NT2/D1 (cell line): ENCODE measurements around the gene SRMS.

ENCODE experiments used
- DNase-seq: peaks from one replicate; pipeline ENCODE4 v3.0.0-alpha.2; 2011; ENCODE audit warnings: low read depth, low spot score
- H3K27me3 ChIP-seq: 2 replicates; pipeline ENCODE4 v1.6.0; 2011; ENCODE audit warnings: mild to moderate bottlenecking; ENCODE audit not compliant: insufficient read length, insufficient read depth
- H3K36me3 ChIP-seq: 2 replicates; pipeline ENCODE4 v1.6.1; 2011; ENCODE audit warnings: mild to moderate bottlenecking, low read length, mixed read lengths; ENCODE audit not compliant: insufficient read depth, insufficient read length
- H3K4me1 ChIP-seq: 2 replicates; pipeline ENCODE4 v1.5.1; 2011; ENCODE audit not compliant: insufficient read depth, insufficient read length
- H3K4me3 ChIP-seq: 2 replicates; pipeline ENCODE4 v1.5.1; 2011; ENCODE audit warnings: low read depth; ENCODE audit not compliant: insufficient read length
- H3K9ac ChIP-seq: 2 replicates; pipeline ENCODE4 v1.6.0; 2011; ENCODE audit warnings: low read depth; ENCODE audit not compliant: insufficient read length
- H3K9me3 ChIP-seq: 2 replicates; pipeline ENCODE4 v1.5.1; 2011; ENCODE audit warnings: mild to moderate bottlenecking, low read length; ENCODE audit not compliant: insufficient read depth
- SUZ12 ChIP-seq: IDR thresholded peaks from 2 replicates; pipeline ENCODE4 v1.6.1; 2011; ENCODE audit not compliant: insufficient read length, insufficient read depth; ENCODE audit errors: extremely low read depth
- YY1 ChIP-seq: IDR thresholded peaks from 2 replicates; pipeline ENCODE4 v1.6.1; 2011; ENCODE audit not compliant: insufficient read length, insufficient read depth
- ZNF274 ChIP-seq: IDR thresholded peaks from 2 replicates; pipeline ENCODE4 v1.6.1; 2011; ENCODE audit warnings: mild to moderate bottlenecking, low read depth, low read length

Gene SRMS

DNA sequence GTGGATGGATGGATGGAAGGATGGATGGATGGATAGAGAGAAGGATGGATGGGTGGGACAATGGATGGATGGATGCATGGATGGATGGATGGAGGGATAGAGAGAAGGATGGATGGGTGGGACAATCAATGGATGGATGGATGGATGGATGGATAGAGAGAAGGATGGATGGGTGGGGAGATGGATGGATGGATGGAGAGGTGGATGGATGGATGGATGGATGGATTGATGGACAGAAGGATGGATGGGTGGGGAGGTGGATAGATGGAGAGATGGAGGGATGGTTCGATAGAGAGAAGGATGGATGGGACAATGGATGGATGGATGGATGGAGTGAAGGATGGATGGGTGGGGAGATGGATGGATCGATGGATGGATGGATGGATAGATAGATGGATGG is 55.0 kb downstream of the SRMS start:
- no peak for DNase-seq
- no peak for TF ChIP-seq YY1
- no peak for TF ChIP-seq SUZ12
- TF ChIP-seq ZNF274: no peak
- no peaks in the 10 kb centered on the region for H3K9me3 ChIP-seq
- peaks cover 20% of the 10 kb centered on the region for H3K4me1 ChIP-seq
- H3K27me3 ChIP-seq: peaks cover 2% of the 10 kb centered on the region
- H3K9ac ChIP-seq: no peak overlapping the region
- peaks cover 82% of the 10 kb centered on the region for H3K36me3 ChIP-seq
- no peak overlapping the region for H3K4me3 ChIP-seq

DNA sequence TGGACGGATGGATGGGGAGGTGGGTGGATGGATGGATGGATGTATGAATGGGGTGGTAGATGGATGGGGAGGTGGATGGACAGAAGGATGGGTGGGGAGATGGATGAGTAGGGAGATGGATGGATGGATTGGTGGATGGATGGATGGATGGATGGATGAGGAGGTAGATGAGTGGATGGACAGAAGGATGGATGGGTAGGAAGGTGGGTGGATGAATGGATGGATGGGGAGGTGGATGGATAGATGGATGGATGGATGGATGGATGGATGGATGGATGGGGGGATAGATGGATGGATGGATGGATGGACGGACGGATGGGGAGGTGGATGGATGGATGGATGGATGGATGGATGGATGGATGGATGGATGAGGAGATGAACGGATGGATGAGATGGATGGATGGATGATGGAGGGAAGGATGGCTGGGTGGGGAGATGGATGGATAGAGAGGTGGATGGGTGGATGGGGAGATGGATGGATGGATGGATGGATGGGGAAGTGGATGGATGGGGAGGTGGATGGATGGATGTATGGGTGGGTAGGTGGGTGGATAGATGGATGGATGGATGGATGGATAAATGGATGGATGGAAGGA is 55.8 kb downstream of the SRMS start:
- H3K4me3 ChIP-seq: no peak overlapping the region
- H3K9me3 ChIP-seq: no peaks in the 10 kb centered on the region
- DNase-seq: no peak
- TF ChIP-seq ZNF274 (no peak), YY1 (no peak), SUZ12 (no peak)
- H3K4me1 ChIP-seq: peaks cover 12% of the 10 kb centered on the region
- H3K27me3 ChIP-seq: peaks cover 2% of the 10 kb centered on the region
- H3K36me3 ChIP-seq: peaks cover 78% of the 10 kb centered on the region
- no peak overlapping the region for H3K9ac ChIP-seq

DNA sequence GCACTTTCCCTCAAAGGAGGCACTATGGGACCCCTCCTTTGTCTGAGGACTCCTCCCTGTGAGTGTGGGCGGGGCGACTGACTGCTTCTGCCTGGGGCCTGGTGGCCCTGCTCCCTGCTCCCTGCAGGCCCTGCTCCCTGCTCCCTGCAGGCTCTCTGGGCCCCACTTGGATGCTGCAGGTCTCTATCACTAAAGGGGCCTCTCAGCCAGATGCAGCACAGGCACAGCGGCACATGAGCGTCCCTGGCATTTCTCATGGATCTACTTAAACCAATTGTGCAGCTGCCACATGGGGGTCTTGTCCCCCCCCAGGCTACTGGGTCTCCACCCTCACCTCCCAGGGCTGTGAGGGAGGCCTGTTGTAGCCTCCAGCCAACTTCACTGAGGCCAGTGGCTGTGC is 56.5 kb downstream of the SRMS start:
- no peak overlapping the region for H3K9ac ChIP-seq
- DNase-seq: no peak
- H3K4me1 ChIP-seq: peaks cover 8% of the 10 kb centered on the region
- peaks cover 78% of the 10 kb centered on the region for H3K36me3 ChIP-seq
- no peaks in the 10 kb centered on the region for H3K27me3 ChIP-seq
- no peak for TF ChIP-seq YY1
- no peak for TF ChIP-seq SUZ12
- TF ChIP-seq ZNF274: no peak
- no peak overlapping the region for H3K4me3 ChIP-seq
- no peaks in the 10 kb centered on the region for H3K9me3 ChIP-seq
